ENCODE measurements around the gene ELOVL3.
"Not testable (repeated sequence)": the region's sequence is repeated elsewhere in the genome, so short reads cannot be mapped to it uniquely, and the experiment has no call there.

The ELOVL3 gene

GRCh38 chr10:102200751-102201640 lies 25.1 kb upstream of the ELOVL3 start:
- H3K79me1 ChIP-seq (ENCODE audit: low read length) = no peaks in the 10 kb centered on the region
- H3K27ac ChIP-seq (ENCODE audit: low read depth, low read length) = no peak overlapping the region
- H3K36me3 ChIP-seq (ENCODE audit: control insufficient read depth, insufficient read depth, low read length) = no peaks in the 10 kb centered on the region
- H3K18ac ChIP-seq (ENCODE audit: low read length) = no peak overlapping the region
- no peak overlapping the region for H3K4me2 ChIP-seq (ENCODE audit: low read length)
- H4K5ac ChIP-seq (ENCODE audit: low read length) = no peak overlapping the region
- no peak overlapping the region for H2AK5ac ChIP-seq (ENCODE audit: low read length)
- no peaks in the 10 kb centered on the region for H3K79me2 ChIP-seq (ENCODE audit: control insufficient read depth, insufficient read depth, low read length)
- H3K27me3 ChIP-seq (ENCODE audit: insufficient read depth, low read length, poor library complexity) = no peaks in the 10 kb centered on the region
- no peak overlapping the region for H2BK120ac ChIP-seq (ENCODE audit: low read depth, low read length)
- no peak overlapping the region for H4K8ac ChIP-seq (ENCODE audit: low read depth, low read length)
- H3K4ac ChIP-seq (ENCODE audit: low read depth, low read length) = no peak overlapping the region
- H3K4me1 ChIP-seq (ENCODE audit: control insufficient read depth, low read depth, low read length) = no peaks in the 10 kb centered on the region
- no peak overlapping the region for H3K56ac ChIP-seq (ENCODE audit: low read length)
- H3K23ac ChIP-seq (ENCODE audit: low read length) = no peak overlapping the region
- no CpG with 5 or more reads among the region's 34 CpGs for WGBS (ENCODE audit: extremely low coverage, insufficient coverage, low lambda C conversion rate)
- H3K4me3 ChIP-seq (ENCODE audit: low read length) = no peak overlapping the region
- DNase-seq = no peak
- no peak overlapping the region for H3K9ac ChIP-seq (ENCODE audit: low read length)
- no peak overlapping the region for H2BK15ac ChIP-seq (replicated peaks; ENCODE audit: low read depth)
- no peak overlapping the region for H2BK5ac ChIP-seq (ENCODE audit: low read length)

GRCh38 chr10:102202386-102202785 lies 23.7 kb upstream of the ELOVL3 start:
- Histone ChIP-seq H3K4me1 (ENCODE audit: control insufficient read depth, low read depth, low read length) (no peaks in the 10 kb centered on the region), H3K4me2 (ENCODE audit: low read length) (no peak overlapping the region), H3K27ac (ENCODE audit: low read depth, low read length) (no peak overlapping the region), H3K4me3 (ENCODE audit: low read length) (no peak overlapping the region), H3K79me2 (ENCODE audit: control insufficient read depth, insufficient read depth, low read length) (no peaks in the 10 kb centered on the region), H3K18ac (ENCODE audit: low read length) (no peak overlapping the region), H3K36me3 (ENCODE audit: control insufficient read depth, insufficient read depth, low read length) (no peaks in the 10 kb centered on the region), H2BK15ac (replicated peaks; ENCODE audit: low read depth) (no peak overlapping the region), H3K56ac (ENCODE audit: low read length) (no peak overlapping the region), H4K5ac (ENCODE audit: low read length) (no peak overlapping the region), H3K4ac (ENCODE audit: low read depth, low read length) (no peak overlapping the region), H2BK5ac (ENCODE audit: low read length) (no peak overlapping the region), H3K23ac (ENCODE audit: low read length) (no peak overlapping the region), H3K9ac (ENCODE audit: low read length) (no peak overlapping the region), H3K27me3 (ENCODE audit: insufficient read depth, low read length, poor library complexity) (no peaks in the 10 kb centered on the region), H2BK120ac (ENCODE audit: low read depth, low read length) (no peak overlapping the region), H4K8ac (ENCODE audit: low read depth, low read length) (no peak overlapping the region), H3K79me1 (ENCODE audit: low read length) (no peaks in the 10 kb centered on the region), H2AK5ac (ENCODE audit: low read length) (no peak overlapping the region)
- no CpG with 5 or more reads among the region's 1 CpG for WGBS (ENCODE audit: extremely low coverage, insufficient coverage, low lambda C conversion rate)
- DNase-seq = no peak

- Histone ChIP-seq H4K5ac (ENCODE audit: low read length) (no peak overlapping the region), H3K4ac (ENCODE audit: low read depth, low read length) (no peak overlapping the region), H3K27me3 (ENCODE audit: insufficient read depth, low read length, poor library complexity) (no peaks in the 10 kb centered on the region), H3K56ac (ENCODE audit: low read length) (no peak overlapping the region), H3K79me2 (ENCODE audit: control insufficient read depth, insufficient read depth, low read length) (no peaks in the 10 kb centered on the region), H3K18ac (ENCODE audit: low read length) (no peak overlapping the region), H3K23ac (ENCODE audit: low read length) (no peak overlapping the region), H3K4me1 (ENCODE audit: control insufficient read depth, low read depth, low read length) (no peaks in the 10 kb centered on the region), H3K9ac (ENCODE audit: low read length) (no peak overlapping the region), H2BK5ac (ENCODE audit: low read length) (no peak overlapping the region), H3K36me3 (ENCODE audit: control insufficient read depth, insufficient read depth, low read length) (no peaks in the 10 kb centered on the region), H3K27ac (ENCODE audit: low read depth, low read length) (no peak overlapping the region), H2BK15ac (replicated peaks; ENCODE audit: low read depth) (no peak overlapping the region), H3K4me2 (ENCODE audit: low read length) (no peak overlapping the region), H2BK120ac (ENCODE audit: low read depth, low read length) (no peak overlapping the region), H2AK5ac (ENCODE audit: low read length) (no peak overlapping the region), H3K79me1 (ENCODE audit: low read length) (no peaks in the 10 kb centered on the region), H4K8ac (ENCODE audit: low read depth, low read length) (no peak overlapping the region), H3K4me3 (ENCODE audit: low read length) (no peak overlapping the region)
- no peak for DNase-seq
- no CpG with 5 or more reads among the region's 5 CpGs for WGBS (ENCODE audit: extremely low coverage, insufficient coverage, low lambda C conversion rate)
Measured at GRCh38 chr10:102208311-102209035, 17.6 kb upstream of the ELOVL3 start.

GRCh38 chr10:102211615-102212299 lies 14.3 kb upstream of the ELOVL3 start:
- Histone ChIP-seq H3K56ac (ENCODE audit: low read length) (no peak overlapping the region), H3K36me3 (ENCODE audit: control insufficient read depth, insufficient read depth, low read length) (no peaks in the 10 kb centered on the region), H3K79me1 (ENCODE audit: low read length) (no peaks in the 10 kb centered on the region), H4K8ac (ENCODE audit: low read depth, low read length) (no peak overlapping the region), H3K9ac (ENCODE audit: low read length) (no peak overlapping the region), H3K4me2 (ENCODE audit: low read length) (no peak overlapping the region), H3K23ac (ENCODE audit: low read length) (no peak overlapping the region), H3K18ac (ENCODE audit: low read length) (no peak overlapping the region), H2BK15ac (replicated peaks; ENCODE audit: low read depth) (no peak overlapping the region), H3K4me1 (ENCODE audit: control insufficient read depth, low read depth, low read length) (no peaks in the 10 kb centered on the region), H3K27ac (ENCODE audit: low read depth, low read length) (no peak overlapping the region), H2AK5ac (ENCODE audit: low read length) (no peak overlapping the region), H2BK5ac (ENCODE audit: low read length) (no peak overlapping the region), H3K4ac (ENCODE audit: low read depth, low read length) (no peak overlapping the region), H4K5ac (ENCODE audit: low read length) (no peak overlapping the region), H3K4me3 (ENCODE audit: low read length) (no peak overlapping the region), H3K27me3 (ENCODE audit: insufficient read depth, low read length, poor library complexity) (no peaks in the 10 kb centered on the region), H3K79me2 (ENCODE audit: control insufficient read depth, insufficient read depth, low read length) (no peaks in the 10 kb centered on the region), H2BK120ac (ENCODE audit: low read depth, low read length) (no peak overlapping the region)
- WGBS (ENCODE audit: extremely low coverage, insufficient coverage, low lambda C conversion rate) = no CpG with 5 or more reads among the region's 3 CpGs
- DNase-seq = no peak

GRCh38 chr10:102213599-102213998 lies 12.5 kb upstream of the ELOVL3 start:
- WGBS (ENCODE audit: extremely low coverage, insufficient coverage, low lambda C conversion rate) = no CpG with 5 or more reads among the region's 4 CpGs
- H3K4ac ChIP-seq (ENCODE audit: low read depth, low read length); H4K5ac ChIP-seq (ENCODE audit: low read length); H3K36me3 ChIP-seq (ENCODE audit: control insufficient read depth, insufficient read depth, low read length); H3K4me2 ChIP-seq (ENCODE audit: low read length); H3K56ac ChIP-seq (ENCODE audit: low read length); H3K79me1 ChIP-seq (ENCODE audit: low read length); H3K4me1 ChIP-seq (ENCODE audit: control insufficient read depth, low read depth, low read length); H3K27ac ChIP-seq (ENCODE audit: low read depth, low read length); H2BK15ac ChIP-seq (replicated peaks; ENCODE audit: low read depth); H3K9ac ChIP-seq (ENCODE audit: low read length); H3K79me2 ChIP-seq (ENCODE audit: control insufficient read depth, insufficient read depth, low read length); DNase-seq; H3K18ac ChIP-seq (ENCODE audit: low read length); H3K27me3 ChIP-seq (ENCODE audit: insufficient read depth, low read length, poor library complexity); H3K23ac ChIP-seq (ENCODE audit: low read length); H2BK5ac ChIP-seq (ENCODE audit: low read length); H3K4me3 ChIP-seq (ENCODE audit: low read length); H2AK5ac ChIP-seq (ENCODE audit: low read length); H2BK120ac ChIP-seq (ENCODE audit: low read depth, low read length); H4K8ac ChIP-seq (ENCODE audit: low read depth, low read length): not testable (repeated sequence)

Data from mesendoderm (in vitro differentiated cells).